ENCODE measurements around the gene ALDH1A1.

DNA sequence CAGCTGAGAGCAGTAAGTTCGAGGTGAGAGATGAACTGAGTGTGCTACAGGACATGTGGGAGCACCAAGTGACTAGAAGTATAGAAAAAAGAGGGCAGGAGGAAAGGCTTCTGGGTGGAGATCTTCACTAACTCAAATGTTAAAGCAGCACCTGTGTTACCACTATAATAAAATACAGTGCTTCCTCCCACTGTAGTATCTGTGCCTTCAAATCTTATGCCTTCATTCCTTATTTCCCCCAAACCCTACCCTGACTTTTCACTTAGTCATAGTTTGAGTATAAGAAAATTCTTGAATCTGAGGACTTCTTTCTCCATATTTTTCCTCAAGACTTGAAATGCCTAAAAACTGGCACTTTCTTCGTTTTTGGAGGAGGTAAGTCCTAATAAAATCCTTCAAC lies 61.8 kb downstream of the ALDH1A1 start:
- TF ChIP-seq EP300 (IDR thresholded peaks at IDR 0.05; ENCODE audit: borderline replicate concordance in 1 of 2, low read depth in 1 of 2, low read length in 1 of 2): no peak
- TF ChIP-seq, protein P1, sequence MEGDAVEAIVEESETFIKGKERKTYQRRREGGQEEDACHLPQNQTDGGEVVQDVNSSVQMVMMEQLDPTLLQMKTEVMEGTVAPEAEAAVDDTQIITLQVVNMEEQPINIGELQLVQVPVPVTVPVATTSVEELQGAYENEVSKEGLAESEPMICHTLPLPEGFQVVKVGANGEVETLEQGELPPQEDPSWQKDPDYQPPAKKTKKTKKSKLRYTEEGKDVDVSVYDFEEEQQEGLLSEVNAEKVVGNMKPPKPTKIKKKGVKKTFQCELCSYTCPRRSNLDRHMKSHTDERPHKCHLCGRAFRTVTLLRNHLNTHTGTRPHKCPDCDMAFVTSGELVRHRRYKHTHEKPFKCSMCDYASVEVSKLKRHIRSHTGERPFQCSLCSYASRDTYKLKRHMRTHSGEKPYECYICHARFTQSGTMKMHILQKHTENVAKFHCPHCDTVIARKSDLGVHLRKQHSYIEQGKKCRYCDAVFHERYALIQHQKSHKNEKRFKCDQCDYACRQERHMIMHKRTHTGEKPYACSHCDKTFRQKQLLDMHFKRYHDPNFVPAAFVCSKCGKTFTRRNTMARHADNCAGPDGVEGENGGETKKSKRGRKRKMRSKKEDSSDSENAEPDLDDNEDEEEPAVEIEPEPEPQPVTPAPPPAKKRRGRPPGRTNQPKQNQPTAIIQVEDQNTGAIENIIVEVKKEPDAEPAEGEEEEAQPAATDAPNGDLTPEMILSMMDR (IDR thresholded peaks at IDR 0.05): no peak
- TF ChIP-seq TAF1 (IDR thresholded peaks at IDR 0.05; ENCODE audit: borderline replicate concordance, low read depth, low read length): no peak
- no peak for TF ChIP-seq POLR2AphosphoS5 (IDR thresholded peaks at IDR 0.05; ENCODE audit: low read depth, low read length)
- no peak for TF ChIP-seq GABPA (IDR thresholded peaks at IDR 0.05; ENCODE audit: low read depth)
- TF ChIP-seq RXRA (IDR thresholded peaks at IDR 0.05; ENCODE audit: borderline replicate concordance, low read depth): no peak
- TF ChIP-seq MXI1 (IDR thresholded peaks at IDR 0.05; ENCODE audit: low read depth, low read length): no peak
